CD4-positive, alpha-beta T cell treated with Interferon gamma for 1 hour (primary cell): ENCODE measurements around the gene PLA2G4A.

Source experiments
- DNase-seq: peaks from one replicate; pipeline ENCODE4 v3.0.0-alpha.2; 2020

The PLA2G4A gene

DNA sequence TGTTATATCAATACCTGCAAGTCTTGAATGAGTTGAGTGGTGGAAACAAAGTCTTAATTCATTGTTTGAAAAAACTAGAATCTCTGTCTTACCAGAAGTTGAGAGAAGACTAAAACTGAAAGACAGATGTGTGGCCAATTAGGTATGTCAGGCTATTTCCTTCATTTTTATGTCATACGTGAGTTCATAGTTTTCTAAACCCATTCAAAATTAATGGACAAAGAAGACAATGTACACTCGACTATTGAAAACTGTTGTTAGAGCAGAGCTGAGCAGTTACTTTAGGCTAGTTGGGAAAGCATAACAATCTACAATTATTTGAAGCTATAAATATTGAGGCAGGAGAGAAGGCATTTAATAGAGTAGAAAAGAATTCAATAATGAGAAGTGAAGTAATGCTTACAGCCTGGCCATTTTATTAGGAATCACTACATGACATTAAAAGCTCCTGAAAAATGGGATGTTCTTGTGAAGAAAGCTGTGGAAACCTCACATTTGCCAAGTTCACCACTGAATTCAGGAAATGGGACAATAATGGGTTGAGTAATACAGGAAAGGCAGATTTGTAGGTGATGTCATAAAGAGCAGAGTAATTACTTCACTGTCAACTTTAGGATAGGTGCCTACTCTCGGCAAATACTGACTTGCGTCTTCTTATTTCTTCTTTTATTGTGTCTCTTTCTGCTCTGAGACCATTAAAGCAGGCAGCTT is 204.4 kb downstream of the PLA2G4A start:
- DNase-seq: no peak

DNA sequence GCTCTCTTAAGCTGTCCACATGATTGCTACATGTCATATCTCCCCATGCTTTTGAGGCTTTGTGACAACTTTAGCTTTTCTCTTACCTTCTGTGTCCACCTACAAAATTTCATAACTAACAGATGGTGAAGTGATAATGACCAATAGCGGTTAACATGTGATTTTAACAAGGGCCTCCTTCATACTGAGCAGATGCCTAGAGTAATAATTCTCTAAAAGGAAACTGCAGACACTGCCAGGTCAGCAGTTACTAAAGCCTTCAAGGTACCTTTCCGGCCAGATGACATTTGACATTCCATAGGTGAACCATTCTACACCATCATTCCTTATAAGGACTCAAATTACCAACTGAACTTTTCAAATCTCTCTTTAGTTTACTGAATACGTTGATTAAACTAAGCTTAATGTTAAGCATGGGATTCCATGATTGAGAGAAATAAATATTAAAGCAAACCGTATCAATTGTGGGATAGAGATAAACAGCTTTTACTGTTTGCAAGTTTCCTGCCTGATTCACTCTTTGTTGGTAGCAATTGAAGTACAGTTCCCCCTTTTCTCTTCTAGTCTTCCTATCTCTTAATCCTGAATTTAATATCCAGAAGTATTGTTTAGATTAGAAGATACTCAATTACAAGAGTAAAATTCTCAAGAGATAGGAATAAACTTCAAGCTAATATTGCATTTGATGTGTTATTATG is 205.1 kb downstream of the PLA2G4A start:
- no peak for DNase-seq

DNA sequence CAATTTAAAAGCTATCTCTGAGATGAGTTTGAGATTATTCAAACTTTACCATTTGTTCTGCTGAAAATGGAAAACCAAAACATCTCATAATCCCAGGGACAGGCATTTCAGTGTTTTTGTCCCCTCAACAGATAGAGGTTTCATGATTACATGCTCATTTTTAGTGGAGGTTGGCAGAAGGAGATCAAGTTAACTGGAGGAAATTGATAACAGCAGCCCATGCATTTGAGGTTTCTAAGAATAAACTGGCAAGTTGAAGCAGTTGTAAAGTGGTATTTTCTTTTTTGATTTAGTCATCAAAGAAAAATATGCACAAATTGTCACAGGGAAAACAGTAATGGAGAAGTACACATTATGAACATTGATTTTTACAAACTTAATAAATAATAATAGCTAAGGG is 205.8 kb downstream of the PLA2G4A start:
- no peak for DNase-seq

DNA sequence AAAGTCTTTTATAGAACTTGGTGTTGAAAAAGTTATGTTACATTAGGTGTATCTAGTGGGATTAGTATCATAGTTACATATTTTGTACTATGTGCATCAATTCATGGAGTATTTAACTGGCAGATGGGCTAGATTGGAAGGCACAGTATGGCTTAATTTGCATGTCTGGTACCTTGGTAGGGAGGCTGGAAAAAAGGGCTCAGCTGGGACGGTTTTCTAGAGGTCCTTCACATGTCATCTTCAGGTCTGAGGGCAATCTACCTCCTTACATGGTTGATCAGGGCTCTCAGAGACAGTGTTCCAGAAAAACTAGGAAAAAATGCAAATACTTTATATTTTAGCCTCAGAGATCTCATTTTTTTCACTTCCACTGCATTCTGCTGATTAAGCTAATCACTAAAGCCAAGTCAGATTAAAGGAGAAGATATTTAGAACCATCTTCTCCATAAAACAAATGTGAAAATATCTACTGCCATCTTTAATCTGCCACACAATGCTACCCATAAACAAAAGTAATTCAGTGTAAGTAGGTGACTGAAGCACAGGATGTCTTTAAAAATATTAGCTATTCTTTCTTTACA is 209.3 kb downstream of the PLA2G4A start:
- DNase-seq: no peak
